Left ventricle myocardium inferior (tissue), 1 donor: ENCODE measurements around the gene TNRC6B. TPM values are rescaled to one million over a fixed set of nuclear protein-coding genes. Genes with fewer than 3 reads are reported as not detected.

ENCODE experiments used
- DNase-seq: peaks from one replicate; pipeline ENCODE4 v3.0.0-alpha.2; 2020
- H3K27ac ChIP-seq: fragments of 200-600 bp; replicated peaks from 2 replicates; pipeline ENCODE4 v1.8.0; 2021
- H3K27me3 ChIP-seq: fragments of 200-600 bp; 2 replicates; pipeline ENCODE4 v1.8.0; 2021; ENCODE audit warnings: low read depth
- H3K36me3 ChIP-seq: fragments of 200-600 bp; 2 replicates; pipeline ENCODE4 v1.8.0; 2021
- H3K4me1 ChIP-seq: fragments of 200-600 bp; 2 replicates; pipeline ENCODE4 v1.8.0; 2021
- H3K4me3 ChIP-seq: fragments of 200-600 bp; 2 replicates; pipeline ENCODE4 v1.8.0; 2021; ENCODE audit warnings: mild to moderate bottlenecking, moderate library complexity
- H3K9me3 ChIP-seq: fragments of 200-600 bp; replicated peaks from 2 replicates; pipeline ENCODE4 v1.8.0; 2021
- intact Hi-C: fragments of 100-400 bp; cut with micrococcal nuclease; formaldehyde crosslinking; loops from one replicate; pipeline ENCODE4 v1.11.0; 2022
- total RNA-seq: library from RNA; stranded (reverse); fragmentation: NEBNext Ultra II Directional; extraction: Animal tissue kit (Norgen Biotek cat#: 25700); gene quantifications from one replicate; pipeline ENCODE4 v1.2.1, GENCODE V29; 2021
- TF ChIP-seq, protein P1 (sequence below): fragments of 200-600 bp; IDR thresholded peaks from 2 replicates; pipeline ENCODE4 v1.8.0; 2021; ENCODE audit warnings: antibody characterized with exemption, mild to moderate bottlenecking, borderline replicate concordance
- donor health status: DM: no; HTN: yes; CAD: no; lungs with severe emphysema.

Gene TNRC6B
- total RNA-seq, 1 donor from 2014 or later, result 43.8 TPM

DNA sequence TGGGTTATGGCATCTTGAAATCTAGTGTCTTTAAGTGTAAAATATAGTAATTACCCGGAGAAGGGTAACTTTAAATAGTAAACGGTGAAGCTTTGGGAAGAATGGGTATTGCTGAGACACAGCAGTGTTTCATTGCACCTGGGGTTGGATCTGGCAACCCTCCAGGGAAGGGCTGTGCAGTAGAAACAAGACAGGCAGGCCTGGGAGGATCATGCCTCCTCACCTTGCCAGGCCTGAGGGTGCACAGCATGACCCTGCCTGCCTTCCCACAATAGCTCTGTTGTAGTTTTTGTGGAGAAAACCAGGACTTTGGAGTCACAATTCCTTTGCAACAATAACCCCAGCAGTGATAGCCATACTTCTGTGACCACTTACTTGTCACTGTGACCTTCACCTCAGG lies 104.0 kb downstream of the TNRC6B start:
- H3K36me3 ChIP-seq, result peaks cover 63% of the 10 kb centered on the region
- peak overlapping the region; percentile 3 for H3K27ac ChIP-seq
- no peaks in the 10 kb centered on the region for H3K27me3 ChIP-seq
- H3K4me1 ChIP-seq, result peaks cover 14% of the 10 kb centered on the region
- H3K4me3 ChIP-seq, result no peak overlapping the region
- DNase-seq, result no peak
- no peaks in the 10 kb centered on the region for H3K9me3 ChIP-seq
- TF ChIP-seq, protein P1, sequence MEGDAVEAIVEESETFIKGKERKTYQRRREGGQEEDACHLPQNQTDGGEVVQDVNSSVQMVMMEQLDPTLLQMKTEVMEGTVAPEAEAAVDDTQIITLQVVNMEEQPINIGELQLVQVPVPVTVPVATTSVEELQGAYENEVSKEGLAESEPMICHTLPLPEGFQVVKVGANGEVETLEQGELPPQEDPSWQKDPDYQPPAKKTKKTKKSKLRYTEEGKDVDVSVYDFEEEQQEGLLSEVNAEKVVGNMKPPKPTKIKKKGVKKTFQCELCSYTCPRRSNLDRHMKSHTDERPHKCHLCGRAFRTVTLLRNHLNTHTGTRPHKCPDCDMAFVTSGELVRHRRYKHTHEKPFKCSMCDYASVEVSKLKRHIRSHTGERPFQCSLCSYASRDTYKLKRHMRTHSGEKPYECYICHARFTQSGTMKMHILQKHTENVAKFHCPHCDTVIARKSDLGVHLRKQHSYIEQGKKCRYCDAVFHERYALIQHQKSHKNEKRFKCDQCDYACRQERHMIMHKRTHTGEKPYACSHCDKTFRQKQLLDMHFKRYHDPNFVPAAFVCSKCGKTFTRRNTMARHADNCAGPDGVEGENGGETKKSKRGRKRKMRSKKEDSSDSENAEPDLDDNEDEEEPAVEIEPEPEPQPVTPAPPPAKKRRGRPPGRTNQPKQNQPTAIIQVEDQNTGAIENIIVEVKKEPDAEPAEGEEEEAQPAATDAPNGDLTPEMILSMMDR, result no peak
- intact Hi-C loops, result no loop called here

DNA sequence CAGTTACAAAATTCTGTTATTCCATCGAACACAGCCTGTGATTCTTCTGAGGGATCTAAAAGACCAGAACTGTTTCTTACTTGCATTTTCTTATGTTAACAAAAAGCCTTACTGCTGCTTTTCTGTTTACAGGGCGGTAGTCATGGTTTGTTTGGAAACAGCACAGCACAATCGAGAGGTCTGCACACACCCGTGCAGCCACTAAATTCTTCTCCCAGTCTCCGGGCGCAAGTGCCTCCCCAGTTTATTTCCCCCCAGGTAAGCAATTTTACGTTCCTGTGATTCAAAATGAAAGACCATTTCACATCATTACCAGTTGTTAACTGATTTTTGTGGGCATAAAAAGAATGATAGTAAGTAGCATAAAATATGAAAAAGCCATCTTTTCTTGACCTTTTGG lies 107.8 kb downstream of the TNRC6B start:
- H3K36me3 ChIP-seq, result peaks cover 75% of the 10 kb centered on the region
- DNase-seq, result no peak
- no peaks in the 10 kb centered on the region for H3K27me3 ChIP-seq
- H3K27ac ChIP-seq, result no peak overlapping the region
- H3K4me3 ChIP-seq, result no peak overlapping the region
- H3K4me1 ChIP-seq, result peaks cover 7% of the 10 kb centered on the region
- TF ChIP-seq, protein P1, result no peak
- intact Hi-C loops, result no loop called here
- H3K9me3 ChIP-seq, result no peaks in the 10 kb centered on the region

DNA sequence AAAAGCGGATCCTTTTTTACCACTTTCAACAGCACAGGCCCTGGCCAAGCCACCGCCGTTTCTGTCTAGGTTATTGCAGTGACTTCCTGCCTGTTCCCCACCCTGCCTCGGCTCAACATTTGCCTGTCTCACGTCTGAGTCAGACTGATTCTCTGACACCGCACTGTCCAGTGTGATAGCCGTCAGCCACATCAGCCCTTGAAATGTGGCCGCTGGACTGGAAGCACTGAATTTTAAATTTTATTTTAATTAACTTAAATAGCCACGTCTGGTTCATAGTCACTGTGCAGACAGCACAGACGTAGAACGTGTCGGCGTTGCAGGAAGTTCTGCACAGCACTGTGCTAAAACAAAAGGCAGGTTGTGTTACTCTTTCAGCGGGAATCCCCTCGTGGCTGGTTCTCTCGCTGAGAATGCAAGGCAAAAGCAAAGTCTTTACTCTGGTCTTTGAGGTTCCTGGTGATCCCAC lies 112.3 kb downstream of the TNRC6B start:
- TF ChIP-seq, protein P1, result no peak
- no peak overlapping the region for H3K4me3 ChIP-seq

GRCh38 chr22:40290516-40290915 lies 112.8 kb downstream of the TNRC6B start:
- intact Hi-C loops, result no loop called here
- no peak for DNase-seq
- Histone ChIP-seq H3K4me1 (peaks cover 7% of the 10 kb centered on the region), H3K4me3 (no peak overlapping the region), H3K27ac (peak overlapping the region; percentile 41), H3K27me3 (no peaks in the 10 kb centered on the region), H3K36me3 (peaks cover 84% of the 10 kb centered on the region), H3K9me3 (no peaks in the 10 kb centered on the region)
- TF ChIP-seq, protein P1, result no peak

More for the DNA sequence above, 112.3 kb downstream of the TNRC6B start:
- peak overlapping the region; percentile 41 for H3K27ac ChIP-seq
- H3K36me3 ChIP-seq, result peaks cover 83% of the 10 kb centered on the region
- no peak for DNase-seq
- no peaks in the 10 kb centered on the region for H3K9me3 ChIP-seq
- intact Hi-C loops, result no loop called here
- H3K27me3 ChIP-seq, result no peaks in the 10 kb centered on the region
- peaks cover 7% of the 10 kb centered on the region for H3K4me1 ChIP-seq

GRCh38 chr22:40294696-40295095 lies 117.0 kb downstream of the TNRC6B start:
- intact Hi-C loops, result no loop called here
- peaks cover 73% of the 10 kb centered on the region for H3K36me3 ChIP-seq
- peaks cover 7% of the 10 kb centered on the region for H3K4me1 ChIP-seq
- TF ChIP-seq, protein P1, result no peak
- no peak overlapping the region for H3K4me3 ChIP-seq
- no peaks in the 10 kb centered on the region for H3K9me3 ChIP-seq
- no peaks in the 10 kb centered on the region for H3K27me3 ChIP-seq
- H3K27ac ChIP-seq, result no peak overlapping the region
- DNase-seq, result no peak
